Right lobe of liver (tissue), 4 donors: ENCODE results near the gene HIP1R.

Experiments
- CTCF ChIP-seq, 4 donors: fragments of 200-600 bp in 3 of 4; fragments of 450-650 bp in 1 of 4; IDR thresholded peaks; one replicate each; pipeline versions ENCODE4 v1.5.1 to v1.8.0; 2016 to 2022; ENCODE audit warnings: antibody characterized with exemption in 4 of 4, mild to moderate bottlenecking in 2 of 4
- POLR2A ChIP-seq: fragments of 450-650 bp; IDR thresholded peaks from one replicate; pipeline ENCODE4 v1.6.1; 2017; ENCODE audit warnings: antibody characterized with exemption, mild to moderate bottlenecking
- donor health status: DM: no; HTN: no; CAD: no.
- donor health status: DM: no; HTN: no; CAD: no.
- donor health status: DM: no; HTN: yes; CAD: no.

DNA sequence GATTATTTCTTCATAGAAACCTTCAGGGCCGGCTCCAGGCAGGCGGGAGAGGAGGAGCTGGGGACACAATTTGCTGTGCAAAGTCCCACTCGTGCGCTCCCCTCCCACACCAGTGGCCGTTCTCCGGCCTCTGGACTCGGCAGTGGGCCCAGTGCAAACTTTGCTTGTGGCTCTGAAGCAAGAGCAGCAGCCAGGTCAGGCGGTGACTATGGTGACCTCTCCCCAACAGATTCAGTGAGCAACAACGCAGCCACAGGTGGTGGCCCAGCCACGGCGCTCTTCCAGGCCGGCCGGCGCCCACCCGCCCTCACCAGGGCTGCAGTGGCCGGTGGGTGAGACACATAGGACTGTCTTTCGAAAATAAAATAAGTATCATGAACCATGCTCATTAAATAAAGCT, 31.1 kb downstream of the HIP1R start:
- TF ChIP-seq CTCF (IDR thresholded peaks at IDR 0.05) (no peak), POLR2A (no peak)
